SK-MEL-5 (cell line): ENCODE results near the gene PERM1. TPM values are rescaled to one million over a fixed set of nuclear protein-coding genes. Genes with fewer than 3 reads are reported as not detected.

Experiments
- DNase-seq: peaks from one replicate; pipeline ENCODE4 v3.0.0-alpha.2; 2016; ENCODE audit warnings: low read depth, low spot score
- in situ Hi-C: cut with HindIII; loops from 2 replicates; pipeline ENCODE4 v1.10.0; 2016; ENCODE audit warnings: low sequenced_read_pairs, high pct_unique_total_duplicates, low pct_unique_long_range_greater_than_20kb
- total RNA-seq: library from RNA; depleted of rRNA; stranded (reverse); fragments of >200 nt; shearing (Covaris generic); gene quantifications from 2 replicates; pipeline ENCODE4 v1.2.3, GENCODE V29; 2014

The PERM1 gene
- total RNA-seq, 1 experiment from 2014 or later: 0.85 TPM

GRCh38 chr1:973459-974292 lies 8.2 kb downstream of the PERM1 start:
- no peak for DNase-seq
- in situ Hi-C loops: no loop called here

DNA sequence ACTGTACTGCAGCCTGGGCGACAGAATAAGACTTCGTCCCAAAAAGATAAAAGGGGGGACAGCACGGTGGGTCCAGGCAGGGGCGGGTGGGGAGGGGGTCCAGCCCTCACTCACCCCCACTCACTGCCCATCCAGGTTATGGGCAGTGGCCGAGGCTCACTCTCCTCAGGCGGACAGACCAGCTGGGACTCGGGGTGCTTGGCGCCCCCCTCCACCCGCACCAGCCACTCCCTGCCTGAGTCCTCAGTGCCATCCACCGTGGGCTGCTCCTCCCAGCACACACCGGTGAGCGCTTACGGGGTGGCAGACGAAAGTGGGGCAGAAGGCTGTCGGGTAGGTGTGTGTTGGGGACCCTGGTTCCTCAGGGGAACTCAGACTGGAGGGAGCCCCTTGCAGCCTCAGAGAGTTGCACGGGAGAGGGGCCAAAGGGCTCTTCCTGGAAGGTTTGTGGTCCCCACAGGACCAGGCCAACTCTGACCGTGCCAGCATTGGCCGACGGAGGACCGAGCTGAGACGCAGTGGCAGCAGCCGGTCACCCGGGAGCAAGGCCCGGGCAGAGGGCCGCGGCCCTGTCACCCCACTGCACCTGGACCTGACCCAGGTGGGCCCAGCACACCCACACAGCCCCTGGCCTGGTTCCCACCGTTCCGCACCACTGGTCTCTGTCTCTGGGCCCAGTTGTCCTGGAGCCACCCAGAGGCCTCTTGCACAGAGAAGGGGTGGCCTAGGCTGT lies 9.0 kb downstream of the PERM1 start:
- in situ Hi-C loops: no loop called here

GRCh38 chr1:971751-972506 lies 10.0 kb downstream of the PERM1 start:
- DNase-seq: no peak
- in situ Hi-C loops: no loop called here

More for the DNA sequence above, 9.0 kb downstream of the PERM1 start:
- DNase-seq: no peak

GRCh38 chr1:970973-971730 lies 10.7 kb downstream of the PERM1 start:
- DNase-seq: no peak
- in situ Hi-C loops: no loop called here

DNA sequence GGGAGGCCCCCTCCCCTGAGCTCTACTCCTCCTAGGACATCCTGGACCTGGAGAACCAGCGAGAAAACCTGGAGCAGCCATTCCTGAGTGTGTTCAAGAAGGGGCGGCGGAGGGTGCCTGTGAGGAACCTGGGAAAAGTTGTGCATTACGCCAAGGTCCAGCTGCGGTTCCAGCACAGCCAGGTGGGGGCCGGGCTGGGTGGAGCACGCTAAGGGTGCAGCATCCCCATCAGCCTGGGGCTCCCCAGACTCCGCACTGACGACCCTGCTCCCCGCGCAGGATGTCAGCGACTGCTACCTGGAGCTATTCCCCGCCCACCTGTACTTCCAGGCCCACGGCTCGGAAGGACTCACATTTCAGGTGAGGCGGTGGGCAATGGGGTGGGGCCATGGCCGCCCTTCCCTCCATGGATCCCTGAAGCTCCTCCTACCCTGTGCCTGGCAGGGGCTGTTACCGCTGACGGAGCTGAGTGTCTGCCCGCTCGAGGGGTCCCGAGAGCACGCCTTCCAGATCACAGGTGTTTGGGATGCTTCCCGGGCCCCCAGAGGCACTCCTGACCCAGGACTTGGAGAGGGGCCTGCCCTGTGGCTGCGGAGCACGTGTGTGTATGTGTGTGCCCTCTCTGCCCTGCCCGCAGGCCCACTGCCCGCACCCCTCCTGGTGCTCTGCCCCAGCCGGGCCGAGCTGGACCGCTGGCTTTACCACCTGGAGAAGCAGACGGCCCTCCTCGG lies 11.5 kb downstream of the PERM1 start:
- in situ Hi-C loops: no loop called here
- DNase-seq: no peak

DNA sequence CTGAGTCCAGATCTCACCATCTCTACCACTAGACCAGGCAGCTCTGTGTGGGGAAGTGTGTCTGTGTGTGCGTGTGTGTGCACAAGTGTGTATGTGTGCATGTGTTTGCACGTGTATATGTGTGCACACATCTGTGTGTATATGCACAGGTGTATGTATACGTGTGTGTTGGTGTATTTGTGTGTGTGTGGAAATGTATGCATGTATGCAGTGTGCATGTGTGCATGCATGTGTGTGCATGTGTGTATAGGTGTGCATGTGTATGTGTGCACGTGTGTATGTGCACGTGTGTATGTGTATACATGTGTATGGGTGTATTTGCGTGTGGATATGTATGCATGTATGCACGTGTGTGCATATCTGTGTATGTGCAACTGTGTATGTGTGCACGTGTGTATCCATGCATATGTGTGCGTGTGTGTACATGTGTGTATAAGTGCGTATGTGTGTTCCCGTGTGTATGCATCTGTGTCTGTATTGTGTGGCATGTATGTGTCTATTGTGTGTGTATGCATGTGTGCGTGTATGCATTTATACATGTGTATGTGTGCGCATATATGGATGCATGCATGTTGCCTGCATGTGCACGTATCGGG lies 12.5 kb downstream of the PERM1 start:
- no peak for DNase-seq
- in situ Hi-C loops: no loop called here

DNA sequence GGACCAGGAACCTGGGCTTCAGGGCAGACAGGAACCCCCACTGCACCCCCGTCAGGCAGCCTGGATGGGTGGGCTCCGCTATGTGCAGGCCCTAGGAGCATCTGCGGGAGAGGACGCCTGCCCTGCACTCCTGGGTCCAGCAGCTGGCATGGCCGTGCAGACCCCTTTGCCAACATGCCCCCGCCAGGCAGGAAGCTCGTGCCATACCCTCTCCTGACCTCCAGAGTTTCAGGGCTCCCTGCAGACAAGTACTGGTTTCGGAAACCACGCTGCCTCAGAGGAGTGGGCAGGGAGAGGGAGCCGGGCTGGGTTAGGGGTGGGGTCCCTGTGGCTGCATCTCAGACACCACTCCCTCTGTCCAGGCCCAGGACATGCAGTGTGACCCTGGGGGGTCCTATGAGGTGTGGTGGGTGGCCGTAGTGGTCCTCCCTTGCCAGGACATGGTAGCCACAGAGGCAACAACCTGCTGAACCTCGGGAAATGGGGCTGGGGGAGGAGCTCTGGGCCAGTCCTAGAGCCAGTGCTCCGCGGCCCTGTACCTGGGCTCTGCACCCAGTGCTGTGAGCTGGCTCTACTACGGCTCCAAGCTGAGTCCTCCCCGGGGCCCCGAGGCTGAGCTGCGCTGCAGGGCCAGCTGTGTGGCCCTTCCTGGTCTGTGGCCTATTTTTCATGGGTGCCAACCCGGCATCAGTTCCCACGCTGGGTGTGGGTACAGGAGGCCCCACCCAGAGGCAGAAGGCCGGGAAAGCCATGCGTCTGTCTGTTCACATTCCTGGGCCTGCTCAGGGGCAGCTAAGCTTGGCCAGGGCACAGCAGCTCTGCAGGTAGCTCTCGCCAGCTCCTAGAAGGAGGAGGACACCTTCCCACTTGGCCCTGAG lies 14.2 kb downstream of the PERM1 start:
- in situ Hi-C loops: no loop called here
- DNase-seq: no peak

DNA sequence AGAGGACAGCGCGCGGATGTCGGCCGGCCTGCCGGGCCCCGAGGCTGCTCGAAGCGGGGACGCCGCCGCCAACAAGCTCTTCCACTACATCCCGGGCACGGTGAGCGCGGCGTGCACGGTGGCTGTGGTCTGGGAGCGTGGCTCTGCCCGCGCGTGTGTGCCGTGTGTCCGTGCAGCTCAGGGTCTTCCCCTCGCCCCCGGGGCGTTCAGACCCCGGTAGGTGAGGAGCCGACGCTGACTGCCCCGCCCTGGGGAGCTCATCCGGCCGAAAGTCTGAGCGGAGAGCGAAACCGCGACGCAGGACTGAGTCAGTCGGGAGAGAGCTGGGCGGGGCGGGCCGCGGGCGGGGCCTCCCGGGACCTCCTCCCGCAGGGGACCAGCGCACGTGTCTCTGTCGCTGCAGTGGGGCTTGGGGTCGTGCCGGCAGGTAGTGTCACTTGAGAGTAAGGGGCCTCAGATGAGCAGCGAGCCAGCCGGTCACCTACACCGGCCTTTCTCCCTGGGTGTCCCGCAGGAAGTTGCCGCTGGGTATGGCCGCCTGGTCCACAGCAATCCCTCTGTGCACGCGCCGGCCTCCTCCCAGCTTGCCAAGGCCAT lies 15.1 kb downstream of the PERM1 start:
- in situ Hi-C loops: no loop called here
- DNase-seq: peak; percentile 49

GRCh38 chr1:966135-966703 lies 15.7 kb downstream of the PERM1 start, which contains the start of gene PLEKHN1:
PLEKHN1 (plus strand) TSS chr1:966482; CDS start chr1:966532, 50 bp downstream.
- peak; percentile 21 for DNase-seq
- in situ Hi-C loops: no loop called here

GRCh38 chr1:965526-966134 lies 16.3 kb downstream of the PERM1 start:
- in situ Hi-C loops: no loop called here
- no peak for DNase-seq

DNA sequence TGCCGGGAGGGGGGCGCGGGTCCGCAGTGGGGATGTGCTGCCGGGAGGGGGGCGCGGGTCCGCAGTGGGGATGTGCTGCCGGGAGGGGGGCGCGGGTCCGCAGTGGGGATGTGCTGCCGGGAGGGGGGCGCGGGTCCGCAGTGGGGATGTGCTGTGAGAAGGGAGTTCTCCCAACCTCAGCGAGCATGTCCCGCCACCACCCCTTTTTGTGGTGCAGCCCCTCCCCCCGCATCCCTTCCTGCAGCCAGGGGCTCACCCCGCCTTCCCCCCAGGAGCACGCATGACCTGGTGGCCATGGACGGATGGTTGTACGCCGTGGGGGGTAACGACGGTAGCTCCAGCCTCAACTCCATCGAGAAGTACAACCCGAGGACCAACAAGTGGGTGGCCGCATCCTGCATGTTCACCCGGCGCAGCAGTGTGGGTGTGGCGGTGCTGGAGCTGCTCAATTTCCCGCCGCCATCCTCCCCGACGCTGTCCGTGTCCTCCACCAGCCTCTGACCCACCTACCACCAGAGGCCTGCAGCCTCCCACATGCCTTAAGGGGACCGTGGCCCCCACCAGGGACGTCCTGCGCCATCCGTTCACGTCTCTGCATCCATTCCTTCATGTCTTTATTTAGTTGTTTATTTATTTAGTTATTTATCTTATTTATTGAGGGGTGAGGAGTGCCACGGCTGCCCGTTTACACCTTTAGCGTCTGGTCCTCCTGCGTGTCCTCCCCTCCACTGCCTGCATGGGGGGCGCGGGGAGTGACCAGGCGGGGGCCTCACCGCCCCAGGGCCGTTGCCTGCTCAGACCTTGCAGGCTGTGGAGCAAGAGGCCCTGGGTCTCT lies 17.0 kb downstream of the PERM1 start:
- in situ Hi-C loops: no loop called here
- DNase-seq: no peak

DNA sequence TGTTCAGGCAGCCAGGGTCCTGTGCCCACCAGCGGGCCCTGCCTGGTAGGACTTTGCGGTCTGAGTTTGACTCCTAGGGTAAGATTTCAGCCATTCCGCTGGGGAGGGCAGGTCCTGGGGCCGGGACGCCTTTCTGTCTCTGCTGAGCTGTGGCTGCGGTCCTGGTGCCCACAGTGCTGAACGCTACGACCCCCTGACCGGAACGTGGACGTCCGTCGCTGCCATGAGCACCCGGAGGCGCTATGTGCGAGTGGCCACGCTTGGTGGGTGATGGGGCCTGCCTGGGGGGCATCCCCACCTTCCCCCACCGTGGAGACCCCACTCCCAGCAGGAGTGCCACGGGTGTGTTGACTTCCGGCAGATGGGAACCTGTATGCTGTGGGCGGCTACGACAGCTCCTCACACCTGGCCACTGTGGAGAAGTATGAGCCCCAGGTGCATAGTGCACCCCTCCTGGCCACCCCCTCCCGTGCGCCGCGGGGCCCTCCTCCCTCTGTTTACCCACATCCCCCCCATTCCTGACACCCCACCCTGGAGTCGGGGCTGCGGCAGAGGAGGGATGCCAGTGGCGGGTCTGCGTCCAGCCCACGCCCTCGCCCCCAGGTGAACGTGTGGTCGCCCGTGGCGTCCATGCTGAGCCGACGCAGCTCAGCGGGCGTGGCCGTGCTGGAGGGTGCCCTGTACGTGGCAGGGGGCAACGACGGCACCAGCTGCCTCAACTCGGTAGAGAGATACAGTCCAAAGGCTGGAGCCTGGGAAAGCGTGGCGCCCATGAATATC lies 18.0 kb downstream of the PERM1 start:
- DNase-seq: no peak
- in situ Hi-C loops: no loop called here

- in situ Hi-C loops: no loop called here
- DNase-seq: no peak
These were observed 18.6 kb downstream of the PERM1 start for GRCh38 chr1:963301-963651.
